Coronary artery (tissue), 2 donors: ENCODE results near the gene COBL.

Source experiments
- DNase-seq: peaks from one replicate; pipeline ENCODE4 v3.0.0-alpha.2; 2017; ENCODE audit warnings: low spot score
- H3K27ac ChIP-seq, 2 donors: fragments of 200-600 bp; sonication (generic); one replicate each; pipeline ENCODE4 v1.5.1; 2016 to 2019
- H3K4me3 ChIP-seq: fragments of 200-600 bp; sonication (generic); 2 replicates; pipeline ENCODE4 v1.5.1; 2016; ENCODE audit warnings: mild to moderate bottlenecking, moderate library complexity
- TF ChIP-seq, protein P1 (sequence below): fragments of 200-600 bp; sonication (generic); IDR thresholded peaks from one replicate; pipeline ENCODE4 v1.5.1; 2019; ENCODE audit warnings: antibody characterized with exemption

The COBL gene

GRCh38 chr7:51340936-51341335, 24.3 kb upstream of the COBL start:
- no peak for DNase-seq
- Histone ChIP-seq H3K4me3 (no peak overlapping the region), H3K27ac (no peak overlapping the region)
- TF ChIP-seq, protein P1, sequence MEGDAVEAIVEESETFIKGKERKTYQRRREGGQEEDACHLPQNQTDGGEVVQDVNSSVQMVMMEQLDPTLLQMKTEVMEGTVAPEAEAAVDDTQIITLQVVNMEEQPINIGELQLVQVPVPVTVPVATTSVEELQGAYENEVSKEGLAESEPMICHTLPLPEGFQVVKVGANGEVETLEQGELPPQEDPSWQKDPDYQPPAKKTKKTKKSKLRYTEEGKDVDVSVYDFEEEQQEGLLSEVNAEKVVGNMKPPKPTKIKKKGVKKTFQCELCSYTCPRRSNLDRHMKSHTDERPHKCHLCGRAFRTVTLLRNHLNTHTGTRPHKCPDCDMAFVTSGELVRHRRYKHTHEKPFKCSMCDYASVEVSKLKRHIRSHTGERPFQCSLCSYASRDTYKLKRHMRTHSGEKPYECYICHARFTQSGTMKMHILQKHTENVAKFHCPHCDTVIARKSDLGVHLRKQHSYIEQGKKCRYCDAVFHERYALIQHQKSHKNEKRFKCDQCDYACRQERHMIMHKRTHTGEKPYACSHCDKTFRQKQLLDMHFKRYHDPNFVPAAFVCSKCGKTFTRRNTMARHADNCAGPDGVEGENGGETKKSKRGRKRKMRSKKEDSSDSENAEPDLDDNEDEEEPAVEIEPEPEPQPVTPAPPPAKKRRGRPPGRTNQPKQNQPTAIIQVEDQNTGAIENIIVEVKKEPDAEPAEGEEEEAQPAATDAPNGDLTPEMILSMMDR: no peak

DNA sequence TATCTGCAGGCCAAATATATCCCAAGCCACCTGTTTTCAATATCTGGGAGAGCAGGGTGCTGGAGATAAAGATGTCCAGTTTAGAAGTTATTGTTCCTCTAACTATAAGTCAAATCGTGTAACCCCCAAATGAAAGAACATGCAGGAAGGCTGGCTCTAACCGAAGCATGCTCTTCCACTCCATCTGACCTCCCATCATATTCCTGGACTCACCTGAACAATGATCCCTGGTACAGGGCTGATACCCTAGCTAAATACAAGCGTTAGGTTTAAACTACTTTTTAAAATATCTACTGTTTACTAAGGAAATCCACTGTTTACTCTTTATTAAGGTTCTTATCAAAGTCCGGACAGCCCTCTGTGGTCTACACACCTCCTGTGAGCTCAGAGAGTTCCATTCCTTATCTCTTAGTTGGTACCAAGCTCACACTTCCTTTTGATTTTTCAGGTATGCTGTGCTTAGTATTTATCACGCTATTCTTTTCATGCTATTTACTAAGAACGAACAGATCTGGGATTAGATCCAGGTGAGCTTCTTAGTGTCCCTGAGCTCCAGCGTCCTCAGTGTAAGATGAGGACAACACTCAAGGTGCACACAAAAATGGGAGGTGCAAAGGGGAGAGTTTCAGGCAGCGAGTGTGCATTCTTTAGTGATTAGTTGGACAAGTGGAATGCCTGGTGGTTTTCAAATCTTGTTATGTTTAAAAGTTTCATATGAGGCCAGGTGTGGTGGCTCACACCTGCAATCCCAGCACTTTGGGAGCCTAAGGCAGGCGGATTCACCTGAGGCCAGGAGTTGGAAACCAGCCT, 23.6 kb upstream of the COBL start:
- no peak overlapping the region for H3K4me3 ChIP-seq
- no peak for DNase-seq
- TF ChIP-seq, protein P1: no peak
- H3K27ac ChIP-seq: no peak overlapping the region

DNA sequence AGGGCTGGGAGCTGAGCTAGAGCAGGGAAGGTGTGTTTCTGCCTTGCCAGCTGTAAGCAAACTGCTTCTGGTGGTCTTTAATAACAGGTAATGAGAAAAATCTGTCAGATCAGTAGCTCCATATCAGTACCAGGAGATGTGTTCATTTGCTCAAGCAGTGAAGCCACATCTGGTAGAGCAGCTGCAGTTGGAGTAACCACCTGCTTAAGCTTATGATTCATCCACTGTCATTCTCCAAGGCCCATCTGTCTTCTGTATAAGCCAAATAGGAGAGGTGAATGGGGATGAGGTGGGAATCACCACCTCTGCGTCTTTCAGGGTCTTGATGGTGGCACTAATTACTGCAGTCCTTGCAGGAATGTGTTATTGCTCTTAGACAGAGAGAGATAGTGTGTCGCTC, 18.4 kb upstream of the COBL start:
- no peak overlapping the region for H3K27ac ChIP-seq
- TF ChIP-seq, protein P1: no peak
- no peak for DNase-seq
- no peak overlapping the region for H3K4me3 ChIP-seq

DNA sequence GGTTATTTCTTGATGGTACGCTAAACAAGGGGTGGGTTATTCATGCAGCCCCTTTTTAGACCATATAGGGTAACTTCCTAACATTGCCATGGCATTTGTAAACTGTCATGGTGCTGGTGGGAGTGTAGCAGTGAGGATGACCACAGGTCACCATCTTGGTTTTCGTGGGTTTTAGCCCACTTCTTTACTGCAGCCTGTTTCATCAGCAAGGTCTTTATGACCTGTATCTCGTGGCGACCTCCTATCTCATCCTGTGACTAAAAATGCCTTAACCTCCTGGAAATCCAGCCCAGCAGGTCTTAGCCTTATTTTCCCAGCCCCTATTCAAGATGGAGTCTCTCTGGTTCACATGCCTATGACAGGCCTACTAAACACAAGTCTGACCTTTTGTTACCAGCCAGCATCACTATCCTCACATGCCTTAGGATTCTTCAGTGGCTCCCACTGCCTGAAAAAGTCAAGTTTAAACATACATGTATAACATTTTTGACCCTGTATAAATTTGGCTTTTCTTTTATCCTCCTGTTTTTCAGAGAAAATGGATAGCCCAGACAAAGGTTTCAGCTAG, 13.2 kb upstream of the COBL start:
- TF ChIP-seq, protein P1: no peak
- no peak overlapping the region for H3K4me3 ChIP-seq
- no peak for DNase-seq
- H3K27ac ChIP-seq: no peak overlapping the region

- no peak overlapping the region for H3K27ac ChIP-seq
- no peak for DNase-seq
- H3K4me3 ChIP-seq: no peak overlapping the region
- TF ChIP-seq, protein P1: no peak
Measured at GRCh38 chr7:51328351-51328801, 11.8 kb upstream of the COBL start.

DNA sequence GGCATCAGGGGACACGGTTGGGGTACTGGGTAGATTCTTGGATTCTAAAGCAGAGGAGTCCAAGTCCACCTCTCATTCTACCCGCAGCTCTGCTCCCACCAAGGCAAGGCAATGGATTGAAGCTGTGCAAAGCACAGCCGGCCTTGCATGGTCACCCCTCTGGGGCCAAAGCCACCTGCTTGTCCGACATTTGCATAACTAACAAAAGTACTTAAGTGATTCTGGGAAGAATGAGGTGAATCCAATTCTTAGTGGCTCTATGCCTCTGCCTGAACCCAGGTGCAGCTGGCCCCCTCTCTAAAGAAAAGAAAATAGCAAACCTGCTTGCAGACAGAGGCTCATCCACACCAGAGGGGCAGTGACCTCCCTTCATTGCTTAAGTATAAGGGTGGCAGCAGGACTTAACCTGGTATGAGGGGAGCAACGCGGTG, 10.7 kb upstream of the COBL start:
- TF ChIP-seq, protein P1: no peak
- Histone ChIP-seq H3K27ac (no peak overlapping the region), H3K4me3 (no peak overlapping the region)
- no peak for DNase-seq
